Activated CD4-positive, alpha-beta T cell treated with anti-CD3 and anti-CD28 coated beads, Interleukin-2, amount 50 U/mL, for 4 hours (primary cell): ENCODE results near the gene PI4KB.
"Not testable (repeated sequence)": the region's sequence is repeated elsewhere in the genome, so short reads cannot be mapped to it uniquely, and the experiment has no call there.

Experiments
- DNase-seq, 2 experiments: peaks; one replicate each; pipeline ENCODE4 v3.0.0-alpha.2; 2020

The PI4KB gene

GRCh38 chr1:151275341-151275740, 51.9 kb downstream of the PI4KB start:
- DNase-seq: not testable (repeated sequence)

- DNase-seq: no peak
Observed at GRCh38 chr1:151273924-151274466, 53.2 kb downstream of the PI4KB start.

GRCh38 chr1:151267760-151268159, 59.5 kb downstream of the PI4KB start:
- no peak for DNase-seq

- DNase-seq: no peak
Observed at GRCh38 chr1:151266821-151267220, 60.4 kb downstream of the PI4KB start.

- DNase-seq: no peak
Observed at GRCh38 chr1:151266315-151266714, 60.9 kb downstream of the PI4KB start.

- no peak for DNase-seq
Observed at GRCh38 chr1:151265446-151266236, 61.6 kb downstream of the PI4KB start.

- no peak for DNase-seq
Observed at GRCh38 chr1:151259351-151259750, 67.9 kb downstream of the PI4KB start.

GRCh38 chr1:151255381-151255780, 71.8 kb downstream of the PI4KB start:
- no peak for DNase-seq

- DNase-seq: peak; percentile 90 to 92
Observed at GRCh38 chr1:151254217-151255213, 72.7 kb downstream of the PI4KB start, which contains the start of gene PSMD4. TSS of gene PSMD4 (plus strand) at chr1:151254734. CDS start at chr1:151254783, 49 bp downstream.

- DNase-seq: peak; percentile 55 to 64
Observed at GRCh38 chr1:151251656-151252470, 75.4 kb downstream of the PI4KB start.

- no peak for DNase-seq
Observed at GRCh38 chr1:151246786-151247185, 80.4 kb downstream of the PI4KB start.

GRCh38 chr1:151243683-151244216, 83.5 kb downstream of the PI4KB start:
- no peak for DNase-seq

GRCh38 chr1:151242442-151242841, 84.8 kb downstream of the PI4KB start:
- DNase-seq: no peak
